Ecto neural progenitor cell (in vitro differentiated cells): ENCODE results near the gene GSTO2.
"Not testable (repeated sequence)": the region's sequence is repeated elsewhere in the genome, so short reads cannot be mapped to it uniquely, and the experiment has no call there.

Experiments used
- DNase-seq: peaks from one replicate; pipeline ENCODE4 v3.0.0-alpha.2; 2018; ENCODE audit warnings: low spot score

GSTO2 gene

GRCh38 chr10:104268713-104269645 lies at the start of gene GSTO2:
TSS of gene GSTO2 (plus strand) at chr10:104269184. CDS start at chr10:104274916, 5,732 bp downstream.
- DNase-seq: peak; percentile 99

- DNase-seq: no peak
Measured at GRCh38 chr10:104220522-104220921, 48.5 kb upstream of the GSTO2 start.

GRCh38 chr10:104223304-104223703 lies 45.7 kb upstream of the GSTO2 start:
- no peak for DNase-seq

- DNase-seq: no peak
Measured at GRCh38 chr10:104230490-104230889, 38.5 kb upstream of the GSTO2 start.

- DNase-seq: peak; percentile 98
Measured at GRCh38 chr10:104231784-104232612, 37.0 kb upstream of the GSTO2 start, which contains the start of gene CFAP43. TSS of gene CFAP43 (minus strand) at chr10:104232364. CDS start at chr10:104232246, 118 bp downstream.

GRCh38 chr10:104232613-104233102 lies 36.3 kb upstream of the GSTO2 start:
- no peak for DNase-seq

- DNase-seq: no peak
Measured at GRCh38 chr10:104233817-104234216, 35.2 kb upstream of the GSTO2 start.

- DNase-seq: no peak
Measured at GRCh38 chr10:104234934-104235333, 34.0 kb upstream of the GSTO2 start.

GRCh38 chr10:104235801-104236200 lies 33.2 kb upstream of the GSTO2 start:
- DNase-seq: no peak

GRCh38 chr10:104240078-104240477 lies 28.9 kb upstream of the GSTO2 start:
- no peak for DNase-seq

- DNase-seq: no peak
Measured at GRCh38 chr10:104242545-104242944, 26.4 kb upstream of the GSTO2 start.

- not testable (repeated sequence) for DNase-seq
Measured at GRCh38 chr10:104243009-104243408, 26.0 kb upstream of the GSTO2 start.

- no peak for DNase-seq
Measured at GRCh38 chr10:104243512-104243911, 25.5 kb upstream of the GSTO2 start.

- no peak for DNase-seq
Measured at GRCh38 chr10:104245066-104245632, 23.8 kb upstream of the GSTO2 start.

- DNase-seq: no peak
Measured at GRCh38 chr10:104246976-104247375, 22.0 kb upstream of the GSTO2 start.

- DNase-seq: no peak
Measured at GRCh38 chr10:104247513-104248146, 21.4 kb upstream of the GSTO2 start.

- not testable (repeated sequence) for DNase-seq
Measured at GRCh38 chr10:104248931-104249330, 20.1 kb upstream of the GSTO2 start.

- no peak for DNase-seq
Measured at GRCh38 chr10:104250371-104250770, 18.6 kb upstream of the GSTO2 start.

- DNase-seq: no peak
Measured at GRCh38 chr10:104251443-104251842, 17.5 kb upstream of the GSTO2 start.

GRCh38 chr10:104252368-104252767 lies 16.6 kb upstream of the GSTO2 start:
- no peak for DNase-seq

- no peak for DNase-seq
Measured at GRCh38 chr10:104253106-104253505, 15.9 kb upstream of the GSTO2 start.
